GM10248 (cell line): ENCODE measurements around the gene ASMTL.
"Not testable (repeated sequence)": the region's sequence is repeated elsewhere in the genome, so short reads cannot be mapped to it uniquely, and the experiment has no call there.

Experiments
- CTCF ChIA-PET: fragments of 300-600 bp; sonication (Branson Sonifier 250); formaldehyde crosslinking; extraction: SDS; loops from one replicate; lab custom pipeline; 2021; ENCODE audit warnings: antibody characterized with exemption; lab: Yijun Ruan, JAX
- POLR2A ChIA-PET: fragments of 350-650 bp; sonication (Branson Sonifier 250); formaldehyde crosslinking; extraction: SDS; loops from one replicate; lab custom pipeline; 2020; ENCODE audit warnings: antibody characterized with exemption; lab: Yijun Ruan, JAX
- DNase-seq: peaks from one replicate; pipeline ENCODE4 v3.0.0; 2012; ENCODE audit errors: extremely low spot score
- CTCF ChIP-seq: IDR thresholded peaks from 2 replicates; pipeline ENCODE4 v1.5.1; 2012; ENCODE audit warnings: mild to moderate bottlenecking, low read depth; ENCODE audit errors: extremely low read depth, missing control alignments, control extremely low read depth

The ASMTL gene

DNA sequence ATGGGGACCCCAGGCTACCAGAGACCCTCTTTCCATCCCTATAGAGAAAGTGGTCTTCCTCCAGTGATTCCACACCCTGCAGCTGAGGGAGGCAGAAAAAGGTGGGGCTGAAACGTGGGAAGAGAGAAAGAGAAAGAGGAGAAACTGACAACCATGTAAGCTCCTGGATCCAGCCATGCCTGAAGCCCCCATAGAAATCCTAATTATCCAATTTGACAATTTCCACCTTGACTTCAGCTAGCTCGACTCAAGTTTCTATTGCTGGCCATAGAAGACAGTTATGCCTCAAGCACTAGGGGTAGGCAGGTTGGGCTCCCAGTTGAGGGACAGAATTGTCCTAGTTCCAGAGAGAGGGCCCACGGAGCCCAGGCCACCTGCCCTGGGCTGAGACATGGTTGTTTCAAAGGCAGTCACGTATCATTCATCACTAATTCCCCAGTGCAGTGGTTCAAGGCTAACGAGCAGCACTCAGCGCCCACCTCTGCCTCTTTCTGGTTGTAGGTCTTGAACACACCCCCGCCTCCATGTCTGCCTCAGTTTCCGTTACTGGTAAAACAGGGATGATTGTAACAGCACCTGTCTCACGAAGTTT lies 39.8 kb upstream of the ASMTL start:
- ChIA-PET POLR2A (no interaction called here), CTCF (no interaction called here)
- TF ChIP-seq CTCF = no peak
- DNase-seq = no peak

DNA sequence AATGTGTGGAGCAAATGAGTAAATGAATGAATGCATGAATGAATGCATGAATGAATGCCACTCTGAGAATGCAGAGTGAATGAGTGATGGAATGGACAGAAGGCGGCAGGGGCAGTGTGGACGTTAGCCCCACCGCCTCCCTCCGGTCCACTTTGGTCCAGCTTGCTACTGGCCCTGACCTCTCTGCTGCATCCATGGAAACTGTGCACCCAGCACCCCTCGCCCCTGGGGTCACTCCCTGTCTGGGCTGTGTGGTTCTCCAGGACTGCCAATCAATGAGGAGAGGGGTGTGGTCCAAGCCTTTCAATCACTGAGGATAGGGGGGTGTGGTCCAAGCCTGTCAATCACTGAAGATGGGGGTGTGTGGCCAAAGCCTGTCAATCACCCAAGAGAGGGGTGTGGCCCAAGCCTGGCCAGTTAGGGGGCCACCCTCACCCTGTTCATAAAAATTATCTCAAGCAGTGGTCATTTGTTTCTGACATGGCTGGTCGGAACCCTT lies 39.2 kb upstream of the ASMTL start:
- CTCF ChIA-PET = no interaction called here
- POLR2A ChIA-PET = no interaction called here

GRCh38 chrX:1491248-1491647 lies 38.5 kb upstream of the ASMTL start:
- POLR2A ChIA-PET, CTCF ChIA-PET, DNase-seq: not testable (repeated sequence)

More for the DNA sequence above, 39.2 kb upstream of the ASMTL start:
- peak; percentile 89 for DNase-seq
- no peak for TF ChIP-seq CTCF

- CTCF ChIA-PET, POLR2A ChIA-PET, DNase-seq: not testable (repeated sequence)
Measured at GRCh38 chrX:1490723-1491122, 38.0 kb upstream of the ASMTL start.

DNA sequence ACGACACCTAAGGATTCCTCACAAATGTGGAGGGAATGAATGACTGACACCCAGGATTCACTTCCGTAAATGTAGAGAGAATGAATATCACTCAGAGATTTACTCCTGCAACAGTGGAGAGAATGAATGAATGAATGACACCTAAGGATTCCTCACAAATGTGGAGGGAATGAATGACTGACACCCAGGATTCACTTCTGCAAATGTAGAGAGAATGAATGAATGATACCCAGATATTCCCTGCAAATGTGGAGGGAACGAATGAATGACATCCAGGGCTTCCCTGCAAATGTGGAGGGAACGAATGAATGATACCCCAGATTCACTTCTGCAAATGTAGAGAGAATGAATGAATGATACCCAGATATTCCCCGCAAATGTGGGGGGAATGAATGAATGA lies 36.6 kb upstream of the ASMTL start:
- DNase-seq, POLR2A ChIA-PET, CTCF ChIA-PET: not testable (repeated sequence)

GRCh38 chrX:1488745-1489144 lies 36.0 kb upstream of the ASMTL start:
- no peak for TF ChIP-seq CTCF
- DNase-seq = no peak
- CTCF ChIA-PET = no interaction called here
- POLR2A ChIA-PET = no interaction called here

DNA sequence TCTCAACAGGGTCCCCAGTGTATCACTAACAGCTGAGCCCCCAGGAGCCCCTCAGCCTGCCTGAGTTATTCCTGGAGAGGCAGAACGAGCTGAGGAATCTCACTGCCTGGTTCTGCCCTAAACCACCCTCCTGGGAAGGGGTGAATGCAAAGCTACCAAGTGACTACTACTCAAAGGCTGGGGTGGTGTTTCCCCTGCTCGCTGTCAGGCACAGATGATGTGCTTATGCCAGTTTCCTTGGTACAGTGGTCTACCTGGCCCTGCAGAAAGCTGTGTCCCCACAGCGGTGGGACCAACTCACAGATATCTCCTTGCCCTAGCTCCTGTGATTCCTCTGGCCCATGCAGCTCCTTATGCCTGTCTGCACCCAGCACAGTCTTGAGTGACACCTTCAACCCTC lies 35.4 kb upstream of the ASMTL start:
- ChIA-PET POLR2A (no interaction called here), CTCF (no interaction called here)
- no peak for DNase-seq
- TF ChIP-seq CTCF = no peak

GRCh38 chrX:1487401-1487800 lies 34.7 kb upstream of the ASMTL start:
- CTCF ChIA-PET = no interaction called here
- DNase-seq = no peak
- TF ChIP-seq CTCF = no peak
- POLR2A ChIA-PET = no interaction called here
